Measurements from ENCODE around the gene PALD1.

- TF ChIP-seq, protein P1, sequence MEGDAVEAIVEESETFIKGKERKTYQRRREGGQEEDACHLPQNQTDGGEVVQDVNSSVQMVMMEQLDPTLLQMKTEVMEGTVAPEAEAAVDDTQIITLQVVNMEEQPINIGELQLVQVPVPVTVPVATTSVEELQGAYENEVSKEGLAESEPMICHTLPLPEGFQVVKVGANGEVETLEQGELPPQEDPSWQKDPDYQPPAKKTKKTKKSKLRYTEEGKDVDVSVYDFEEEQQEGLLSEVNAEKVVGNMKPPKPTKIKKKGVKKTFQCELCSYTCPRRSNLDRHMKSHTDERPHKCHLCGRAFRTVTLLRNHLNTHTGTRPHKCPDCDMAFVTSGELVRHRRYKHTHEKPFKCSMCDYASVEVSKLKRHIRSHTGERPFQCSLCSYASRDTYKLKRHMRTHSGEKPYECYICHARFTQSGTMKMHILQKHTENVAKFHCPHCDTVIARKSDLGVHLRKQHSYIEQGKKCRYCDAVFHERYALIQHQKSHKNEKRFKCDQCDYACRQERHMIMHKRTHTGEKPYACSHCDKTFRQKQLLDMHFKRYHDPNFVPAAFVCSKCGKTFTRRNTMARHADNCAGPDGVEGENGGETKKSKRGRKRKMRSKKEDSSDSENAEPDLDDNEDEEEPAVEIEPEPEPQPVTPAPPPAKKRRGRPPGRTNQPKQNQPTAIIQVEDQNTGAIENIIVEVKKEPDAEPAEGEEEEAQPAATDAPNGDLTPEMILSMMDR (IDR thresholded peaks at IDR 0.05), result no peak
- TF ChIP-seq POLR2A (IDR thresholded peaks at IDR 0.05), result no peak
Observed at GRCh38 chr10:70560511-70560941, 82.0 kb downstream of the PALD1 start.

All from testis (tissue), 2 donors.